Activated naive CD4-positive, alpha-beta T cell treated with Interleukin-2 at 50 U/mL for 16 hours (primary cell): ENCODE results near the gene TCP11L1.
"Not testable (repeated sequence)": the region's sequence is repeated elsewhere in the genome, so short reads cannot be mapped to it uniquely, and the experiment has no call there.

Source experiments
- DNase-seq: peaks from one replicate; pipeline ENCODE4 v3.0.0-alpha.2; 2020

The TCP11L1 gene, protein sequence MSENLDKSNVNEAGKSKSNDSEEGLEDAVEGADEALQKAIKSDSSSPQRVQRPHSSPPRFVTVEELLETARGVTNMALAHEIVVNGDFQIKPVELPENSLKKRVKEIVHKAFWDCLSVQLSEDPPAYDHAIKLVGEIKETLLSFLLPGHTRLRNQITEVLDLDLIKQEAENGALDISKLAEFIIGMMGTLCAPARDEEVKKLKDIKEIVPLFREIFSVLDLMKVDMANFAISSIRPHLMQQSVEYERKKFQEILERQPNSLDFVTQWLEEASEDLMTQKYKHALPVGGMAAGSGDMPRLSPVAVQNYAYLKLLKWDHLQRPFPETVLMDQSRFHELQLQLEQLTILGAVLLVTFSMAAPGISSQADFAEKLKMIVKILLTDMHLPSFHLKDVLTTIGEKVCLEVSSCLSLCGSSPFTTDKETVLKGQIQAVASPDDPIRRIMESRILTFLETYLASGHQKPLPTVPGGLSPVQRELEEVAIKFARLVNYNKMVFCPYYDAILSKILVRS

DNA sequence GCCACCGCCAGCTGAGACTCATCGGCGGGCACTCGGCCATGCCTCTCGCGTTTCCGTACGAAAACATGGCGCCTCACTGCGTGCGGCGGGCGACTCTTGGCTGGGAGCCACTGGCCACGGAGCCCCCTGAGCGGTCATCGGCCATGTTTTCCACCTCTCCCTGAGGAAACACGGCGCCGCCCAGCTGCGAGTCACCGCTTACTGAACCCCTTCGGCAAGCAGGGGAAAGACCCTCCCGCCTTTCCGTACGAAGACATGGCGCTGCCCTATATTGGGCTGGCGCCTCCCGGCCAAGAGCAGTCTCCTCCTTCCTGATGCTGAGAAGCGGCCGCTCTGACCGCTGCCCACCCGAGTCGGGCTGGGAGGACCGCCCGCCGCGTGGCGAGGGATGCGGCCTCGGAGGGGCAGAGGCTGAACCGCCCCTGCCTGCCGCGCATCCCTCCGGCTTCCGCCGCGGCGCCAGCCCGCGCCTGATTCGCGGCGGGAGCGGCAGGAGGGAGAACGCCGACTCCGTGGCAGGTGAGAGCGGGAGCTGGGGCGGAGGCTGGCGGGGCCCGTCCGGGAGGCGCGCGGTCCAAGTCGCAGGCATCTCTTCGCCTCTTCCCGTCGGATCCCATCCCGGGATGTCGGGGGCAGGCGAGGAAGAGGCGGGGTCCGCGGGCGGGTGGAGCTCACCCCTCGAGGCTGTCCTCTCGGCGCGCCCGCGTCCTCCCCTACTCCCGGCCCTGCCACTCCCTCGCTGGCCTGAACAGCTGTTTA is at the start of gene TCP11L1:
TSS of gene TCP11L1 (plus strand) at position 299 of the 759 bp plus-strand sequence. CDS start 4,202 bp downstream, outside the sequence.
- DNase-seq: peak; percentile 84

DNA sequence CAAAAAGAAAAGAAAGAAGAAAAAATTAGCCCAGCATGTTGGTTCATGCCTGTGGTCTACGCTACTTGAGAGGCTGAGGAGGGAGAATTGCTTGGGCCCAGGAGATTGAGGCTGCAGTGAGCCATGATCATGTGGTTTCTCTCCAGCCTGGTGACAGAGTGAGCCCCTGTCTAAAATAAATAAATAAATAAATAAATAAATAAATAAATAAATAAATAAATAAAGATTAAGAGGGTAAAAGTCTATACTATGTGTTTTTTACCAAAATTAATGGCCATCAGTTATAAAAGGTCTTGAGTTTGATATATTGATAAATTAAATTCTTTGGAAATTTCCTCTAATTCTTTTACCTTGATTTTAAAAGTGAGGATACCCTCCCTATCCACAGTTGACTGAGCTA is 48.9 kb upstream of the TCP11L1 start:
- no peak for DNase-seq

DNA sequence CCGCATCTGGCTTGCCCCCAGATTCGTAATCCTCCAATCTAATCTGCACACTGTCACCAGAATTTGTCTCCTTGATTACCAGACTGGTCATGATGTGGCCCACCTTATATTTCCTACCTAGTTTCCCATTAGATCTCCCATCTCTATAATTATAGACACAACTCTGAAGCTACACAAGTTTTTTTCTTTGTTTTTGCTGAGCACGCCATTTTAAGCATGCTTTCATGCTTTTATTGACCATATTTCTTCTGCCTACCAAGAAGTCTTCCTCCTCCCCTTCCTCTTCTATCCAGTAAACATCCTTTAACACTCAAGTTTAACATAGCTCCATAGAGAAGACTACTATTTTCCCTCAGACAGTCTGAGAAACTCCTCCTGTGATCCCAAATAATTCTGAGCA is 47.9 kb upstream of the TCP11L1 start:
- no peak for DNase-seq

DNA sequence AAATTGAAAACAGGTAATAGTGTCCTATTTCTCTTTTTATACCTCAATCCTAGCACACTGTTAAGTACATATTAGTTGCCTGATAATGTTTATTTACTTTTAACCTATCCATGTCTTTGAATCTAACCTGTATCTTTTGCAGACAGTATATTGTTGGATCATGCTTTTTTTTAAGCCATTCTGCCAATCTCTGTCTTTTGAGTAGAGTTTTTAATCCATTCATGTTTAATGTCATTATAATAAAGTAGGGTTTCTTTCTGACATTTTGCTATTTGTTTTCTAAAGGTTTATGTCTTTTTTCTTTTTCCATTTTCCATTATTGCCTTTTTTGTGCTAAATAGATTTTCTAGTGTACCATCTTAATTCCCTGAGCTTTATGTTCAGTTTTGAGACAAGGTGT is 47.5 kb upstream of the TCP11L1 start:
- no peak for DNase-seq

DNA sequence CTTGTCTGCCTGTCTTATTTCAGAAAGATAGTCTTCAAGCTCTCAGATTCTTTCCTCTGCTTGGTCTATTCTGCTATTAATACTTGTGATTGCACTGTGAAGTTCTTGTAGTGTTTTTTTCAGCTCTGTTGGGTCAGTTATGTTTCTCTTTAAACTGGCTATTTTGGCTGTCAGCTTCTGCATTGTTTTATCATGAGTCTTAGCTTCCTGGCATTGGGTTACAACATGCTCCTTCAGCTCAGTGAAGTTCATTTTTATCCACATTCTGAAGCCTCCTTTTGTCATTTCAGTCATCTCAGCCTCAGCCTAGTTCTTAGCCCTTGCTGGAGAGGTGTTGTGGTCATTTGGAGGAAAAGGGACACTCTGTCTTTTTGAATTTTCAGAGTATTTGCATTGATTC is 39.2 kb upstream of the TCP11L1 start:
- no peak for DNase-seq

DNA sequence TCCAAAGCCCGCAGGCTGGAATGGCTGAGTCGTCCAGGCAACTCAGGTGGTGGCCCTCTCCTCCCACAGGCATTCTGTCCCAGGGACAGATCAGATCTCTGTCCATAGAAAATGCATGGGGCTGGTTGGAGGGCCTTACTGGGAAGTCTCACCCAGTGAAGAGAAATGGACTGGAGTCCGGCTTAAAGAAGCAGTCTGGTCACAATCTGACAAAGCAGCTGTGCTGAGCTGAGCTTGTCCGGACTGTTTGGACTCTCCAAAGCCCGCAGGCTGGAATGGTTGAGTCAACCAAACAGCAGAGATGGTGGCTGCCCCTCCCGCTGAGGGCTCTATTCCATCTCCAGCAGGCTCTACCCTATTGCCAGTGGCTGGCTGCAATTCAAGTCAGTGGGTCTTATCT is 38.1 kb upstream of the TCP11L1 start:
- no peak for DNase-seq

DNA sequence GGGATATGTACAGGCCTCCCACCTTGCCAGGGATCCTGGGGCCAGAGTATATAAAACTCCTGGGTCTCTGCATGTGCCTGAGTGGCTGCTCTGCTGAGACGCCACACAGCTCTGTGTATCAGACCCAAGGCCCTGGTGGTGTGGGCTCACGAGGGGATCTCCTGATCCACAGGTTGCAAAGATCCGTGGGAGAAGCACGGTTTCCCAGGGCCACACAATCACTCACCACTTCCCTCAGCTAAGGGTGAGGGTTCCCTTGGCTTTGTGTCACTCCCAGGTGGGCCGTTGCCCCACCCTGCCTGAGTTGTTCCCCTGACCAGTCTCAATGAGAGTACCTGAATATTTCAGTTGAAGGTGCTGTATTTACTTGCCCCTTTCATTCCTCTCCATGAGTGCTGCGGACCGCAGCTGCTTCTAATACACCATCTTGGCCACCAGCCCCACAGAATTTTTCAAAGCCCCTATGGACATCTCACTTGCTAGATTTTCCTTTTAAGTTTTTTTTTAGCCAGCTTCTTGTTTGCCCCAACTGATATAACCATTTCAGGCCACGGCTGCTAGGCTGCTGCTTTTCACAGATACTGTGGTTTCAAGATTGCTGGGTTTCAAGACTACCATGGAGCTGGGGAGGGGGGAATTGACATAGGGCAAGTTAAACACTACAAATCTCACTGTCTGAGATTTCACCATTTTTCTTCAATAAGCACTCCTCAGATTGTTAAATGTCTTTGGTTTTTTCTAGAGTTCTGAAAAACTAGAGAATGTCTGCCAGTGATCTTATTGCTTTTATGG is 37.4 kb upstream of the TCP11L1 start:
- no peak for DNase-seq

DNA sequence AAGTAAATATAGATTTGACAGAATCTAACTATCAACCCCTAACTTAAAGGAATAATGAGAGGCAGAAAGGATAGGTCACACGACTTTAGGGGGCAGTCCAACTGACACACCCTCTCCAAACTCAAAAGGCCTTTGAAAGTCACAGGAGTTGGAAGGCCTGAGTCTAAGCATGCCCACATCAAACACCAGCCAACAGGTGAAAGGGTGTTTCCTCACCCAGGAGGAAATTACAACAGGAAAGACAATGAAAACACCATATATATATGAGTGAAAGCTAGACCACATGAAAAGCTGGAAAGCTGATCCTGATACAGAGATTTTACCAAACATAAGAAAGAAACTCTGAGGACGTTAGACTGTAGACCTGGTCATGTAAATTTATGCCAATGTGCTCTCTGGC is 34.2 kb upstream of the TCP11L1 start:
- DNase-seq: no peak

DNA sequence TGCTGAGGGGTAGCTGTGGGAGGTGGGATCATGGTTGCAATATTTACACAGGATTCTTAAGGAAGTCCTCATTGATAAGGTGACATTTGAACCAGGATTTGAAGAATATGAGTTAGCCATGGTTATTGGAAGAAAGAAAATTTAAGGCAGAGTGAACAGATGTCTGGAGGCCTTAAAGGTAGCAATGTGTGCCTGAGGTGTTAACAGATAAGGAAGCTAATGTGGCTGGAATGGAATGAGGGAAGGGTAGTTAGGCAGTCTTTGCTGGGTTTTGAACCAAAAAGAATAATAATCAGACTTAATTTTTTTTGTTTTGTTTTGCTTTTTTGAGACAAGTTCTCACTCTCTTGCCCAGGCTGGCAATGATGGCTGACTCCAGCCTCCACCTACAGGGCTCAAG is 33.4 kb upstream of the TCP11L1 start:
- no peak for DNase-seq

DNA sequence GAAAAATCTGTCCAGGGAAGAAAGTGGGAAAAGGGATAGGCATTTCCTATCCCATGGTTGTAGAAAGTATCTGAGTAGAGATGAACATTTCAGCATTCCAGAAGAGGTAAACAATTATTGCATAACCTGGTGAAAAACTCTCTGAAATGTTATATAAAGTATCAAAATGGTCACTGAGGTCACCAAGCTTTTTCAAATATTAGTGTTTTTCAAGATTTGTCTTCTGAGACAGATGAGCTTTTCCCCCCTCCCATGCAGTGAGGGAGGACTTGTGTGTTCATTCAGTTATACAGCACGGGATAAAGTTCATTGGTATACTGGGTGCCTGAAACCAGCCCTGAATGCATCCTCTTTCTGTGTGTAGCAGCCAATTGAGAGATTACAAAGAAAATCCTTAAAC is 25.6 kb upstream of the TCP11L1 start:
- DNase-seq: no peak

DNA sequence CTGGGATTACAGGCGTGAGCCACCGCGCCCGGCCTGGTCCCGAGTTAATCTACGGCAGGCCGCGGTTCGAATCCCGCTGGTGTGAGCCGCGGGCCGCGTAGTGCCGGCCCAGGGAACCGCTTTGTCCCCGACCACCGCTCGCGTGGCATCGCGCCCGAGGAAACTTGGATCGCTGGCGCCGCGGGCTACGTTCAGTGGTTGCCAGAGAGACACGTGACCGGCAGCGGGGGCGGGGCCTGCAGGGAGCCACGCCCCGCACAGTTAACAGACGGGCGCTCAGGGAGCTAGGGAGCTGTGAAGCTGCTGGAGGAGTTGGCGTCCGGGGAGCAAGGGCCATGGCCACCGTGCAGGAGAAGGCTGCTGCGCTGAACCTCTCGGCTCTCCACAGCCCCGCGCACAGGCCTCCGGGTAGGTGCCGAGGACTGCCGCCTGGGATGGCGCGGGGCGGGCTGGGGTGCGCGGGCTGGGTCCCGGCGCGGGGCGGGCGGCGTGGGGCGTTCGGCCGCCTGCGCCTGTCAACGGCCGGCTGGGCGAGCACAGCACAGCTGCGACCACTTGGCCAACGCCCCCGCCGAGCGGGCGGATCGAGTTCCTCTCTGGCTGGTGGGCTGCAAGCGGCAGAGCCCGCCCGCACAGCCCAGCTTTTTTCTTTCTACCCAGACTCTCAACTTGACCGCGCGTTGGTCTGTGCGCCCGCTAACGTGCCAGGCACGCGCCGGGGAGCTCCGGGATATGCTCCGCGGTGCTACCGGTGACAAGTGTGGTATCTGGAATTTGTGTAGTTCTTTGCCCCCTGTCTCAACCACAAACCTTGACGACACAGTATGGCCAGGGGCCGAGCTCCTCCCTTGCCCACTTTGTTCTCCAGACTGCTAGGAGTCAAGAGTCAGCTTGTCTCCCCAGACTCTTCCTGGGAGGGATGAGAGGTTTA is 23.5 kb upstream of the TCP11L1 start, which contains the start of gene DEPDC7:
TSS of gene DEPDC7 (plus strand) at position 258 of the 931 bp plus-strand sequence. CDS start at position 336, 78 bp downstream.
- DNase-seq: peak; percentile 75

DNA sequence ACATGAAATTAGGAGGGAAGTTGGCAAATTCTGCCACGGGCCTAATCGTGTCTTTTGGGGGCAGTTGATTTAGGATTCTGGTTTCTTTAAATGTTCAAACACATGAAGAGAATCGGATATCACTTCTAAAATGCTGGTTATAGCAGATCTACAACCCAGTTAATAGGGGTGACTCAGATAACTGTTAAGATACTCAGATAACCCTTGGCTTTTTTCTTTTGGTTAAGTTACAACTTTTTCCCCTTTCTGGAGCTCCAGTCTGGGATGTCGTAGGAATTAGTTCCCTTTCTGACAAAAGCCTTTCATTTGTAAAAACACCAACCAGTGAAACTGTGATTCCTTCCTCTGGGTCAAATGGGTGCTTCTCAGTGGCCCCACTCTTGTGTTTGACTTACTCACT is 22.7 kb upstream of the TCP11L1 start:
- no peak for DNase-seq

DNA sequence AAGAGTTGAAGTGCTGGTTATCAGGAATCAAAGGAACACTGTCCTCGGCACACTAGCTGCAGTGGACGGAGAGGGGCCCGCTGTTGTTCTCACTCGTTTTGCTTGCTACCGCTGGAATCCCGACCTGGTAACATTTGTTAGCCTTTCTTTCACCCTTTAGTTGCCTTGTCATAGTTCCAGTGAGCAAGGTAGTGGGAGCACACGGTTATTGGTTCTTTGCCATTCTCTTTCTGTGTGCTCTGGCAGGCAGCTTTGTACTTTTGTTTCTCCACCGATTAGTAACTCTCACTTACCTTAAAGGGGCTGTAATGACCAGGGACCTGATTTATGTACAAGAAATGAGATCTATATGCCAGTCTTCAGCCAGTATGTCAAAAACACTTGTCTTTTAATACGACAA is 21.9 kb upstream of the TCP11L1 start:
- no peak for DNase-seq

DNA sequence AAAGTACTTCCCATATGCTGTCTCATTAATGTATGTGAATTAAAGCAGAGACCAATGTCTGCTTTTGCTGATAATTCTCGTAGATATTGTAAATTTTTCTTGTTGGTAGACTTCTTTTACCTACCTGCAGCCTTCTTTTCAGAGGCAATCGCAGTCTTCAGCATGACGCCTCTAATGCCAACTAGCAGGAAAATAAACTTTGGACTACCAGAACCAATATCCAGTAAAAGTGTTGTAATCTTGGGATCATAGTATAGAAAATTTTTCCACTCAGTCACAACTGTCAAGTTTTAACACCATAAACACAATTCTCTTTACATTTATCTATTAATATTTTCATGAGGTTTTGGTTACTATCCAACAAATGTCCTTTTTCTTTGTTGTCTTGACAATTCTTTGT is 21.4 kb upstream of the TCP11L1 start:
- no peak for DNase-seq

DNA sequence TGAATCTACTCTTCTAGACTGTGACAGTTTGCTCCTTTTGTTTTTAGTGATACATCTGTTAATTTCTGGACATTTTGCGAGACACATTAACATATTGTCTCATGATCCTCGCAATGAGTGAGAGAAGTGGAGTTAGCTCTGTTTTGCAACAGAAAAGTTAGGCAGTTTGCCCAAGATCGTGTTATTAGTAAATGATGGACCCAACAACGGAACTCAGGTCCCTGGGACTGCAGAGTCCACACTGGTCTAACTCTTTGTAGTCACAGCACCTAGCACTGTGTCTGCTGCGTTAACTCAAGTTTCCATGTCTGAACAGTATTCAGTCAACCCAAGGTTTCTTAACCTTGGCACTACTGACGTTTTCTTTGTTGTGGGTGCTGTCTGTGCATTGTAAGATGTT is 20.5 kb upstream of the TCP11L1 start:
- no peak for DNase-seq

DNA sequence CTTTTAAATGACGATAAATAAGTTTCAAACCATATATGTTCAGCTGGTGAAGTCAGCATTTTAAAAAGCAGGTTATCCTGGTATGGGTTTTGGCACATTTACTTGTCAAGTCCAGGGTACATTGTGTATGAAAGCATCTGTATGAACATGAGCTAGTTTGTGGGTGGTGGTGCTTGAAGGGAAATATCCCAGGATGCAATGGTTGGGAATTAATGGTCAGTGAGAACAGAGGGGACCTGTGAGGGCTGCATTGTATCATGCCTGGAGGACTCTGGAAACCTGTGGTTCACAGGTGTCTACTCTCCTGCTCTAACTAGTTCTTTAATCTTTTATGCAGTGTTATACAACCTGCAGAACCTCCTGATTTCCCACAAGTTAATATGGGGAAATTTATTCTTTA is 17.9 kb upstream of the TCP11L1 start:
- no peak for DNase-seq

DNA sequence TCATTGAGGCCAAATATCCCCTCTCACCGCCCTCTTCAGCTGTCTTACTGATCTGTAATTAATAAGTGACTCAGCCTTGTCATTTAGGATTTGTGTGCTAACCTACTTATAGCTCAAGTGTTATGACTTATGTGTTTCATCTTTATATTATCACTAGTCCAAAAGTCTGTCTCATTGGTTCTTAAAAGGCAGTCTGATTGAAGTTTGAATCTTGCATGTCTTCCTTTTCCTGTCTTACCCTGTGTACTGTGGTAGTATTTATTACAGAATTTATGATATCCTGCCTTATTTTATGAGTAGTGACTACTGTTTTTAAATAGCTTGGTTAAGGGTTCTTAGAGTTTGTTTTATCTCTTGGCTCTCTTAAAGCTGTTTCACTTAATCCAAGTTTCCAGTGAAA is 17.4 kb upstream of the TCP11L1 start:
- DNase-seq: no peak

DNA sequence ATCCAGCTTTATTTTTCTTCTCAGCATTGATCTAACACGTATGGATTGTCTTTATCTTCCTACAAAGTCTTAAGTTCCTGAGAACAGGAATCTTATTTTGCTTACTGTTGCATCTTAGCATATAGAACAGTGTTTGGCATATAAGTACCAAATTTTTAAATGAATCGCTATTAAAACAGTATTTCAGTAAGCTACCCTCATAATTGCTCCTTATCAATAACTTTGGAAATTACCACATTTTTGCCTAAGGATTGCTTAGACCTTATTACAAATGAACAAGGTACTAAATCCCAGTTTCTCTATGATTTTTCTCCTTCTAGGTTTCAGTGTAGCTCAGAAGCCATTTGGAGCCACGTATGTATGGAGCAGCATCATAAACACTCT is 14.0 kb upstream of the TCP11L1 start:
- no peak for DNase-seq

DNA sequence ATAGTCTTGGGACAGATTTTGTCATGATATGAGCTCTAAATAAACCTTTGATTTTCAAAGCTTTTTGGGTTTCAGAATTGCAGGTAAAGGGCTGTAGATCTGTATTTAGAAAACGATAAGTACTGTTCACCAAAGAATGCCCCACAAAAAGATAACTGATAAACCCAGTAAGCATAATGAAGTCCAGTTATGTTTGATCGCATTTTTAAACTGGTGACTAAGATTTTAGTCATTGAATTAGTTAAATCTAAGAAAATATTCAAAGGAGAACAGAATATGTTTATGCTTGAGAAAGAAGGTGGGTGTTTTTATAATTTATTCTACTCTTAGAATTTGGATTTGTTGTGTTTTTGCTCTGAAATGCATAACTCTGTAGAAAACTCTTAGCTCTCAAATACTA is 12.1 kb upstream of the TCP11L1 start:
- no peak for DNase-seq

DNA sequence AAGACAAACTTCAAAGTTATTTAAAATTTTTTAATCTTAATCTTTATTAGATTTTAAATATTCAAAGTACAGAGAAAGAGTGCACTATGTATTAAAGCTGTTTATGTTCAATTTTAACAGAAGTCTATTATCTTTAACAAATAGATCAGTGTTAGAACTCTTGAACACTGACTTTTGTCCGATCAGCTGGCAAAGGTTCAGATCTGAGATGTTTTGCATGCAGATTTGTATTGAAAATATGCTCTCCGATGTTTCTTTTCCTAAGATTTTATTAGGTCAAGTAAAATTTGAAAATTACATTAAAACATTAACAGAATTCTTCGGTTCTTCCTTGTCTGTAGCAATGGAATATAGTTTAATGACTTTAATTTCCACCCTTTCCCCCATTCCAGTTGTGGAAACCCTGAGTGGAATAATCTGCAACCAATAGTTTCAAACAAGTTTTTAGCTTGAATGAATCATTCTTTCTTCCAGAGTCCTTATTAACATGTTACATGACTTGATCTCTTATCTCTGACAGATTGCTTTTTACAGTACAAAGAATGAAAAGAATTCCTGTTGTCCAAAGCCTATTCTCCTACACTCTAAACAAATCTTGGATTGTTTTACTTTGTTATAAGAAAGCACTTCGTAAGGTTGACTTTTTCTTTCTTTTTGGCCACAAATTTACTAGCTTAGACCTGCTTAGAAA is 11.4 kb upstream of the TCP11L1 start:
- no peak for DNase-seq

DNA sequence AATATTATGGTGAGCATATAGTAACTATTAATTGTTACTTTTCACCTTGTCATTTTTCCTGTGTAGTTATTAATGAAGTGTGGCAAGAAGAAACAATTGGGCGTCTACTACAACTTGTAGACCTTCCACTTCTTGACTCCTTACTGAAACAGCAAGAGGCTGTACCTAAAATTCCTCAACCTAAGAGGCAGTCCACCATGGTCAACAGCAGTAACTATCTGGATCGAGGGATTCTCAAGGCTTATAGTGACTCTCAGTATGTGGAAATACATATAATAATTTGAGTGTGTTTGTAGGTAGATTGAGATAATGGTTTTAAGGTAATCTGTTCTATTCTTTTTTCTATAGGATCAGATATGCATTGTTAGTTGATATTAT is 10.8 kb upstream of the TCP11L1 start:
- DNase-seq: no peak

DNA sequence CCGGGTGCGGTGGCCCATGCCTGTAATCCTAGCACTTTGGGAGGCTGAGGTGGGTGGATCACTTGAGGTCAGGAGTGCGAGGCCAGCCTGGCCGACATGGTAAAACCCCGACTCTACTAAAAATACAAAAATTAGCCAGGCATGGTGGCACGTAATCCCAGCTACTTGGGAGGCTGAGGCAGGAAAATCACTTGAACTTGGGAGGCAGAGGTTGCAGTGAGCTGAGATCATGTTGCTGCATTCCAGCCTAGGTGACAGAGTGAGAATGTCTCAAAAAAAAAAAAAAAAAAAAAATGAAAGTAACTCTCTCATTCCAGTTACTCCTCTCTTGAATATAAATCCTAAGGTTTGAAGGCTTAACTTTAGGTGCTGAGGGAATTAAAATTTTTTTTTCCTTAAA is 10.2 kb upstream of the TCP11L1 start:
- not testable (repeated sequence) for DNase-seq
